GM12873 (cell line): ENCODE data around the gene MVD.

Experiments
- CTCF ChIP-seq: IDR thresholded peaks from 2 replicates; pipeline ENCODE4 v1.5.1; 2012; ENCODE audit warnings: low read depth, mild to moderate bottlenecking, moderate library complexity, low read length, control low read depth; ENCODE audit not compliant: insufficient read depth; ENCODE audit errors: missing control alignments

The MVD gene

GRCh38 chr16:88630433-88630832 lies 32.5 kb downstream of the MVD start:
- TF ChIP-seq CTCF, result no peak

GRCh38 chr16:88629835-88630234 lies 33.1 kb downstream of the MVD start:
- no peak for TF ChIP-seq CTCF

GRCh38 chr16:88628512-88628974 lies 34.3 kb downstream of the MVD start:
- TF ChIP-seq CTCF, result peak; percentile 35

GRCh38 chr16:88627531-88628411 lies 35.1 kb downstream of the MVD start:
- no peak for TF ChIP-seq CTCF

GRCh38 chr16:88626646-88627045 lies 36.2 kb downstream of the MVD start:
- no peak for TF ChIP-seq CTCF

GRCh38 chr16:88624977-88625576 lies 37.8 kb downstream of the MVD start:
- no peak for TF ChIP-seq CTCF

GRCh38 chr16:88624481-88624880 lies 38.4 kb downstream of the MVD start:
- no peak for TF ChIP-seq CTCF
